GM21576 (cell line): Measurements from ENCODE around the gene CAMK1D.
A peak's percentile ranks its signal among the peaks of the same experiment; 100 is the strongest.

Source experiments
- ATAC-seq: cut with Tn5 transposase; IDR thresholded peaks from one replicate; pipeline ENCODE4 v1.9.1; 2021; ENCODE audit warnings: mild to moderate bottlenecking, moderate library complexity; ENCODE audit not compliant: unreplicated experiment

Gene CAMK1D

DNA sequence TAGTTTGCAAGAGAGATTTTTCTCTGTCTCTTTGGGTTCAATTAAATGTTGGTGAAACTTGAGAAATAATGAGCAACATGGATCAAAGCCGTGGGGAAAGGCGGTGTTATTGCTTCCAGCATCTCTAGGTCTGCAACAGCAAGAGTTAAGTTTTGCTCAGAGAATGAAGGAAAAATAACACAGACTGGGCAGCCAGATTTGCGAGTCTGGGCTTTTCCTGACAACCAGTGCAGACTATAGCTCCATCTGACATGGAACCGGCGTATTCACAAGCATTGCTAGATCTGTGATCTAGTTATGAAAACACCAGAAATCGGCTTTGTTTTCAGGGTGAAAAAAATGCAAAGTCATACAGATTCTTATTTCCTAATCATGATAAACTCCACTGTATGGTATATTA lies 110.4 kb downstream of the CAMK1D start:
- no peak for ATAC-seq

DNA sequence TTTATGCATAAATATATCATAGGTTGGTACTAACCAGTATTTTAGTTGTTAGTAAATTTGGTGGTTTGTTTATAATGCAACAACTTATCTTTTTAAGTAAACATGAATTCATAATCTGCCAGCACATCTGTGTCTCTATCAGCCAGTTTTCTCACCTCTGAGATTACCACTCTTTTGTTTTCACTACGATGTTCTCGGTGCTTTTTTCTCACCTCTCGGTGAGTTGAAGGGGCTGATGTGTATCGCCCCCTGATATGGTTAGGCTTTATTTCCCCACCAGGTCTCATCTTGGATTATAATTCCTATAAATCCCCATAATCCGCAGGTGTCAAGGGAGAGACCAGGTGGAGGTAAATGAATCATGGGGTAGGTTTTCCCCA lies 114.1 kb downstream of the CAMK1D start:
- ATAC-seq = no peak

DNA sequence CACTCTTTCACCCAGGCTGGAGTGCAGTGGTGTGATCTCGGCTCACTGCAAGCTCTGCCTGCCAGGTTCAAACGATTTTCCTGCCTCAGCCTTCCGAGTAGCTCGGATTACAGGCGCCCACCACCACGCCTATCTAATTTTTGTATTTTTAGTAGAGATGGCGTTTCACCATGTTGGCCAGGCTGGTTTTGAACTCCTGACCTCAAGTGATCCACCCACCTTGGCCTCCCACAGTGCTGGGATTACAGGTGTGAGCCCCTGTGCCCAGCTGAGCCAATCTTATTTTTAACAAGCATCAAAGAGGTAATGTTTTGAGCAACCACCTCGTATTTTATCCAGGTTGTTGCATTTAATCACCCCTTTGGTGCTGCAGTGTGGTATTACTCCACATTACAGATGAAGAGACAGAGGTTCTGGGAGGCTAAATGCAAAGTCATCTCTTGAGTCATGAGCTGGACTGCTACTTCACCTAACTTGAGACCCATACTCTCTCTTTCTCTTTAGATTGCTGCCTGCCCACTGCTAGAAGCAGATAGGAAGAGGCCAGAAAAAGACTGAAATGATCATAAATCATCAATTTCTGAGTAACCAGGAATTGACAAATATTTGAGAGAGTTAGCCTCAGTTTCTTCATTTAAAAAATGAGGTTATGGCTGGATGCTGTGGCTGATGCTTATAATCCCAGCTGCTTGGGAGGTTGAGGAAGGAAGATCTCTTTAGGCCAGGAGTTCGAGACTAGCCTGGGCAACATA lies 116.2 kb downstream of the CAMK1D start:
- no peak for ATAC-seq

DNA sequence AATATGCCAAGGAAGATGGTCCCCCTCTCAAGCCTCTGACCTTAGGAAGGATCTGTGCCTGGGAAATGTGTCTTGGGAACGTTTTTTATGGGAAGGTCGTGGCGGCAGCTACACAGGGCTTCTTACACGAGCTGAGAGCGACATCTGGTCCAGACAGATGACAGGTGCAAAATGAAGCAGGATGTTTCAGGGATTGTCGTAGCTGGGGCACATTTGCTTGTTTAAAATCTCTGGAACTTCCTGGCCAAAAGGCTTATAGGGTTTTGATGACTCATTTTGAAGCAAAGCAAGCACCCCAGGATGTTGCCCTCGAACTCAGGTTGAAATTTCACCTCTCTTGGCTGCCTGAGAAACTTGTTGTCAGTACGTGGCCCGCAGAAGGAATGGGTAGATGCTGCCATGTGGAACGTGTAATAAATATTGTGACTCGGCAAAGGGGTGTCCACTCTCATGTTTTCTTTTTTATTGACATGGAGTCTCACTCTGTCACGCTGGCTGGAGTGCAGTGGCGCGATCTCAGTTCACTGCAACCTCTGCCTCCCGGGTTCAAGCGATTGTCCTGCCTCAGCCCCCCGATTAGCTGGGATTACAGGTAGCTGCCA lies 117.5 kb downstream of the CAMK1D start:
- ATAC-seq = no peak

DNA sequence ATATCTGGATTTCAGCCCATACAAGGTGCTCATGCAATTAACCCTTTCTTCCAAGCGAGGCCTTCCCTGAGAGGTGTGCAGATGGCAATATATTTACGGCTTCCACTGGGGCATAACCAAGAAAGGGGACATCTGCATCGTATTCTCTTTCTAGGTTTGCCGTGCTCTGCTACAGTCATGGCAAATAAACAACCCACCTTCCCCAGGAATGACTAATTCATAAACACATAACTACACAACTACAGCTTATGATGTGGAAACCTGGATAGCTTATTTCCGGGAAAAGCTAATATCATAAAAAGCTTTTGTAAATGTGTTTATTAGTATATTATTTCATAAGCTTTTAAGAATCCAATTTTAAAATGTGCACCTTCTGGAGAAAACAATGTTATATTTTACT lies 120.0 kb downstream of the CAMK1D start:
- no peak for ATAC-seq

DNA sequence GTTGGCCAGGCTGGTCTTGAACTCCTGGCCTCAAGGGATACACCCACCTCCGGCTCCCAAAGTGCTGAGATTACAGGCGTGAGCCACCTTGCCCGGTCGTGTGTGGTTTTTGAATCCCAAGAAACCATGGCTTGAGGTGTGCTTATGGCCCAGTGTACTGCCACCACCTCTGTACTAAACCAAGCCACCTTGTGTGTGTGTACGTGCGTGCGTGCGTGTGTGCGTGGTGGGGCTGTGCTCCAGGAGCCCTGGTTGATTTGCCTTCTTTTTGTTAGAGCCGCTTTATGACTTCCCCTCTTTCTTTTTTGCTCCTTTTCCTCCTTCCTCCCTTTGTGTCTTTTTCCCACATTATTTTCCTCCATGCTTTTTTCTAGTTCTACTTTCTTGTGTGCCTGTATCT lies 121.4 kb downstream of the CAMK1D start:
- ATAC-seq = no peak

DNA sequence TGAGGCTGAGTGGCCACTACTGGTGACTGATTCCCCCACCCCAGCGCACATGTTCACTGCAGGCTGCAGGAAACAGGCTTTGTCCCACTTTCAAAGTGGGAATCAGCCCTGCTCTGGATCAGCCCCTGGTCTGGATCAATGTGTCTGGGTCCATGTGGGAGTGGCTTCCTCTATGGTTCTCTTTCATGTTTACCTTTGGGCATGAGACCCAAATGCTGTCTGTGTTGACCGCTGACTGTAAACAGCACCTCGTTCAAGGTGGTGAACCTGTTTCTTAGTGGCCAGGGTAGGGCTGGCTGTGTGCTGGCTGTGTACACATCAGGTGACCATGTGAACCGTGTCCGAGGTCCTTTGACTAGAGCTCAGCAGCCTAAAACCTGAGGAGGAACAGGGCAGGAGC lies 121.8 kb downstream of the CAMK1D start:
- ATAC-seq = no peak

DNA sequence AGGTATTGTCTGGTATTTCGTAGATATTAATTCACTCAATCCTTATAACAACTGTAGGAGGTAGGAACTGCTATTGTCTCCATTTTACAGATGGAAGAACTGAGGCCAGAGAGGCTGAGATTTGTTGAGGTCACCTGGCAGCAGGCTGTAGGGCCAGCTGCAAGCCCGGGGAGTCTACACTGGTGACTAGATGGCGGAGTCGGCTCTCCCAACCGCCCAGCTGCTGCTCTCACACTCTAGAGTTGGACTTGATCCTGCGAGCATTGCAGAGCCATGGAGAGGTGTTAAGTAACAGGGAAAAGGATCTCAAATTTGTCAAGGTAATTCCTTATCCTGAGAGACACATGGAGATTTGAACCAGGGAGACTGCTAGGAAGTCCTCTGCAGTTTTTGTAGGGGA lies 124.1 kb downstream of the CAMK1D start:
- ATAC-seq = no peak

DNA sequence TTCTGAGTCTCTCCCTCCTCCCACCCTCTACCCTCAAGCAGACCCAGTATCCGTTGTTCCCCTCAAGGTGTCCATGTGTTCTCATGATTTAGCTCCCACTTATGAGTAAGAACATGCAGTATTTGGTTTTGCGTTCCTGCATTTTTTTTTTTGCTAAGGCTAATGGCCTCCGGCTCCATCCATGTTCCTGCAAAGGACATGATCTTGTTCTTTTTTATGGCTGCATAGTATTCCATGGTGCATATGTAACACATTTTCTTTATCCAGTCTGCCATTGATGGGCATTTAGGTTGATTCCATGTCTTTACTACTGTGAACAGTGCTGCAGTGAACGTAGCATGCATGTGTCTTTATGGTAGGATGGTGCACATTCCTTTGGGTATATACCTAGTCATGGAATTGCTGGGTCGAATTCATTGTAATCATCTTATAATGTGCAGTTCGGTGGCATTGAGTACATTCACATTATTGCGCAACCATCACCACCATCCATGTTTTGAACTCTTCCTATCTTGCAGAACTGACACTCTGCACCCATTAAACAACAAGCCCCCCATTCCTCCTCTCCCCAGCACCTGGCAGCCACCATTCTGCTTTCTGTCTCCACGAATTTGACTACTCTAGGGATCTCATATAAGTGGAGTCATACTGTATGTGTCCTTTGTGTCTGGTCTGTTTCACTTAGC lies 125.5 kb downstream of the CAMK1D start:
- ATAC-seq = no peak

DNA sequence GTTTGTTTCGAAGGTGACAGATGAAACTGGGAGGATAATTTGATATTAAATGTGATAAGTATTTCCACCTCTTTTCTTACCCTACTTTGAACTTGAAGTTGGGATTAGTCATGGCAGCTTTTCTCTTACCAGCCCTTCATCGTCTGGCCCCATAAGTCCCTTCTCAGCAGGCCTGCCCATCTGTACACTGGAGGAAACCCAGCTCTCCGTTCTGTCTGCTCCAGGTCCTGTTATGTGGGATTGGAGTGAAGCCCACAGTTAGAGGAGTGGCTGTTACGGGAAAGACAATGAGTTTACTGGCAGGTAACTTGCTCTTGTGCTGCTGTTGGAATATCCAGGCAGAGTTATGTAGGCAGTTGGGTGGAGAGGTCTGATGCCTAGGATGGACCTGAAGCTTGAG lies 127.3 kb downstream of the CAMK1D start:
- no peak for ATAC-seq

DNA sequence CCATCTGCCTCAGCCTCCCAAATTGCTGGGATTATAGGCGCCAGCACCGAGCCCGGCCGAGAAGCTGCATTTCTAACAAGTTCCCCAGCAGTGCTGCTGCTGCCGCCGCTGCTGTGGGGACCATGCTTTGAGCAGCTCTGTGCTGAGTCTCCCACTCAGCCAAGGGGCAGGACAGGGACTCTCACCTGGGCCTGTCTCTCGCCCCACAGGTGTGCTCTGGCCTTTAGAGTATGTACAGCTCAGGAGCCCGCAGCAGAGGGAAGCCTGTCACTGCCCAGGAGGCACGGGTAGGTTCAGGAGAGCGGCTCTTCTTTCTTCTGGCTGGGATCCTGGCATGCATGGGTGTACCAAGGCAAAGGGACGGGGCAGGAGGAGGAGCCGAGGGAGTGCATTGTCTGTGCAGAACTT lies 130.1 kb downstream of the CAMK1D start:
- ATAC-seq = no peak

DNA sequence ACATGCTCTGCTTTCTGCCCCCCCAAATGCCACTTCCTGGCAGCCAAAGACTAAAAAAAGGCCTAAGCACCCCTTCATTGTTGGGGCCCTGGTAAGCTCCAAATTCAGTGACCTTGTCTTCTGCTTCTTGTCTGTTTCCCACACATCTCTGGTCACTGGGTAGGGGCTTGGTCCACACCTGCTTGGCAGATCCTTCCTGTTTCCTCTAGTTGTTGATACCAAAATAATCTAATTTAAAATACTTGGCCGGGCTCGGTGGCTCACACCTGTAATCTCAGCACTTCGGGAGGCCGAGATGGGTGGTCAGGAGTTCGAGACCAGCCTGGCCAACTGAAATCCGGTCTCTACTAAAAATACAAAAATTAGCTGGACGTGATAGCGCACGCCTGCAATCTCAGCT lies 130.6 kb downstream of the CAMK1D start:
- no peak for ATAC-seq

DNA sequence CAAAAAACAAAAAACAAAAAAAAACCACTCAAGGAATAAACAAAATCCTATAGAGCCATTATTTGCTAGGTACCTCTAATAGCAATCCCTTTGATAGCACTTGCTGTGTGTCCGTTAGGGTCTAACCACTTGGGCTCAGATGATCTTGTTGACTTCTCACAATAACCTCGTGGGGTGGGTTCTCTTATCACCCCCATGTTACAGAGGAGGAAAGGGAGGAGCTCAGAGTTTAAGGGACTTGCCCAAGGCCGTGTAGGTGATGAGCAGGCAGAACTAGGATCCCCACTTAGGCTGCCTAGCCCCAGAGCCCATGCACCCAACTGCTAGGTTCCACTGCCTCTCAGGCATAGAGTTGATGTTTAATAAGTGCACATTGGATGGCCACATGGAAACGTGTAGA lies 131.1 kb downstream of the CAMK1D start:
- no peak for ATAC-seq

DNA sequence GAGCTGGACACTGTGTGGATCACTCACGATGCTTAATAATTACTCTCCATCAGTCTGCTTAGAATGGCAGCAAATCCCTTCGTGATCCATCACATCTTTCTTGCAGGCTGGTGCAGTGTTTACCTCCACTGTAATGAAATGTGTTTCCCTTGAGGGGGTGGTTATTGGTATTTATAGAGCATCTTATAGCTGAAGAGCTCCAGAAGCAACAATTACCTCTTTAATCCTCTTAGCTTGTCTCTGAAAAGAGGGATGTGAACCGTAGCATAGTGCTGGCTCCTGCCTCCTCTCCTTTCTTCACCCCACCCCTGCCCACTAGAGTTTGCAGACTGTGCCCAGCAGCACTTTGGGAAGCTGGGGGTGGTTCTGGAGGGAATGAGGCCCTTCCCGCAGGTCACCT lies 132.6 kb downstream of the CAMK1D start:
- ATAC-seq = no peak

DNA sequence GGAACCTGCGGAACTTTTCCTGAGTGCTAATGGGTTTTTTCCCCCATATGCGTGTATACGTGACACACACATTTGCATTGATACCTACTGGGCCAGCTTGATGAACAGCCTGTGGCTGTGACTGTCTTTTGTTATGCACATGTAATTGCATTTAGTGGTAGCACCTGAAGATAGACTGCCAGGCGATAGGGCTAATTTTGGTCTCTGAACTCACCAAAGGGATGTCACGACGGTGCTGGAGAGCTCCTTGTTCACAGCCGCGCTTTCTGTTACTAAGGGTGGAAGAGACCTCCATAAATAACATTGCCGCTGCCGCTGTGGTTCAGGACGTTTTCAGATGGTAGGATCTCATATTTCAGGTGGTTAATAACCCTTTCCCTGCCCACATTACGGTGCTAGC lies 133.2 kb downstream of the CAMK1D start:
- ATAC-seq = no peak

DNA sequence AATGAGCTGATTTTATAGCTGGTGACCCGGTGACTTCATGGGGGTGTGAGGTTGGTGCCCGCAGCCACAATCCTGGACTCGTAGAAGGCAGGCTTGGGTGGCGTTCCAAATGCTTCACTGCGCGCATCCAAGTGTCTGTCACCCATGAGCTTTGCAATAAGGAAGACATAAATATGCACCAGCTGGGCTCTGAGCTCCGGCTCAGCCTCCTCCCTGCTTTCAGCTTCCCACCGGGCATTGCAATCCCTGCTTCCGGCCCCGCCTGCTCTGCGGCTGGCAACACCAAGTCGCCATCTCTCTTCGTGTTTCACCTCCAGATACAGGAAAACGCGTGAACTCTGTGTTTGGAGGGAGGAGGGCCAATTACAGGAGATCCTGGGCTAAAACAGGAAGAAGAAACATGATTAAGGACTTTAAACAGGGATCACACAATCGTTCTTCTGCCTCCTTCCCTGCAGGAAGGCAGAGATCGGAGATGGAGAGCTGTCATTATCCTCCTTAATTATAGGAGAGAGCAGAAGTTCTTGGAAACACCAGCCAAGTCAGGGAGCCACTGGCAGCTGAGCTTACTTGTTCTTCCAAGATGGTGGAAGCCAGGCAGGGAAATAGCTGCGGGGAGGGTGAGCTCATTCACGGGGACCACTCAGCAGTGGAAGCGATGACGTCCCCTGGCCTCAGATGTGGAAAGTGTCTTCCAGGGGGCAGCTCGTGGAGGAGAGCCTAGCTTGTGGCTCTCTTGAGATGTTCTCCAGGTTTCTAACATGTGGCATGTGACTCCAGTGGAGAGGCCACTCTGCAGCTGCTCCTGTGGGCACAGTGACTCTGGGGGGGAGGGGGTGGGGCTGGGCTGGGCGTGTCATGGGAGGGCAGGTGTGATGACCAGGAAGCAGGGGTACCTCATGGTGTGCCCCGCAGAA lies 134.9 kb downstream of the CAMK1D start:
- peak; percentile 18 for ATAC-seq

DNA sequence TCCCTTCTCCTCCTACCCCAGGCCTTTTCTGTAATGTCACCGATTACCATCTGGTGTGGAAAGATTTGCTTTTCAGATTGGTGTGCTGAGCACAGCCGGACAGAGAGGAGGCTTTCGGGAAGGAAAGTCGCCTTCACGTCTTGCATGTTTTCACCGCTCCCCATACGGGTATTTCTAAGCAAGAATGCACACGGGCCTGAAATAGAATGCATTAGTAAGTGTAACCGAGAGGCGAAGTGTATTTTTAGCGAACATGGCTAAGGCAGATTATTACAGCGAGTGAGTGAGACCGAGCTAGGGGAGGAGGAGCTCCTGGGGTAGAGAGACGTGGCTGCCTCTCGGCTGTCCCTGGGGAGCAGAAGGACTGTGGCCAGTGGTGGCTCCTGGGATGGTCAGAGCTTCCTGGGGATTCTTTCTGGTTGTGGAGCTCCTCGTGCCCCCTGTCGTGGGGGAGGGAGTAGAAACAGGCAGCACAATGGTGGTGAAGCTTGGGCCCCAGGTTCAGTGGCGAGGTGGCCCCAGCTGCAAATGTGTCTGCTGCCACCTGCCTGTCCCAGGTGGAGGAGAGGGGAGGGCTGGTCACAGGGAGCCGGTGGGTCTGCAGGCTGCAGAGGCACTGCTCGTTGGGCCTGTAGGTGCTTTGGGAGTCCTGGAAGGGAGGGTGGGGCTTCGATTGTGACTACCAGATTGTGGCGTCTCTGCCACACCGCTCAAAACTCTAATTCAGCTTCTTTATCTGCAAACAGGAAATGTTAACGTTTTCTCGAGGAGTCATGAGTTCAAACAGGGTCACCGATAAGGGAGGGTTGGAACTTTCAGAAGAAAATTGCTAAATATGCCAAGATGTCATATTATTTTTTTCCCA lies 135.8 kb downstream of the CAMK1D start:
- ATAC-seq = peak; percentile 68

DNA sequence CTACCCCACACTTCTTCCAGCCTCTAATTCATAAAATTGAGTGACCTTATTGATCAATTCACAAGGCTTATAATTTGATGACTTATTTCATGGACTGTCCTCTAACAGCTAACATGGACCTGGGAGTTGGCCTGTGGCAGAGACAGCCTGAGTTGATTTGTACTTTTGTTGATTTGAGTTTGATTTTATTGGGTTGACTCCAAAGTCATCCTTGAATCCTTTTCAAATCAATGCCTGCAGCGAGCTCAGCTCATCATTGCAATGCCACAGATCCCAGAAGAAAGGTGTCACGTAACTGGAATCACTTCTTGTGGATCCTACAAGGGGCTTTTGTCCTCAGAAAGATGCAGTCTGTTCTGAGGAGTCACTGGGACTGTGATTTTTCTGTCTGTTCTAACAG lies 138.0 kb downstream of the CAMK1D start:
- no peak for ATAC-seq

DNA sequence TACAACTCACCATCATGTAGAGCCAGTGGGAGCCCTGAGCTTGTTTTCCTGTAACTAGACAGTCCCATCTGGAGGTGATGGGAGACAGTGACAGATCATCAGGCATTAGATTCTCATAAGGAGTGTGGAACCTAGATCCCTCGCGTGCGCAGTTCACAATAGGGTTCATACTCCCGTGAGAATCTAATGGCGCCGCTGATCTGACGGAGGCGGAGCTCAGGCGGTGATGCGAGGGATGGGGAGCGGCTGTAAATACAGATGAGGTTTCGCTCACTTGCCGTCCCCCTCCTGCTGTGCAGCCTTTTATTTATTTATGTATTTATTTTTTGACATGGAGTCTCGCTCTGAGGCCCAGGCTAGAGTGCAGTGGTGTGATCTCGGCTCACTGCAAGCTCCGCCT lies 139.3 kb downstream of the CAMK1D start:
- ATAC-seq = no peak

DNA sequence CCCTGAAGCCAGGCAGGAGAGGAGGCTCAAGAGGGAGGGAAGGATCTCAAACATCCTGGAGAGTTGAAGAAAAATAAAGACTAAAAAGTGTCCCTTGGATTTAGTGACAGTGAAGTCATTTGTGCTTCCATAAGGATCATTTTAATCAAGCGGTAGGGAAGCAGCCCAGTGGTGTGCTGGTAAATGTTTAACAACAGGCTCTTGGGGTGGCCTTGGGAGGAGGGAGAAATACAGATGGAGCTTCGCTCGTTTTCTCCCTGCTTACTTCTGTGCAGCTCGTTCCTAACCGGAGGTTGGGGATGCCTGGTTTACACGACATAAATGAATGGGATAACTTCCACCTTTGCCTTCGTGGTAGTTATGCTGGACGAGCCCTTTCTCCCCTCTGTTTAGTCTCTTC lies 140.0 kb downstream of the CAMK1D start:
- no peak for ATAC-seq
